Left ventricle myocardium inferior (tissue), 1 donor: ENCODE results near the gene C2orf49. TPM values are rescaled to one million over a fixed set of nuclear protein-coding genes. Genes with fewer than 3 reads are reported as not detected.

ENCODE experiments used
- DNase-seq: peaks from one replicate; pipeline ENCODE4 v3.0.0-alpha.2; 2020
- H3K27ac ChIP-seq: fragments of 200-600 bp; replicated peaks from 2 replicates; pipeline ENCODE4 v1.8.0; 2021
- H3K27me3 ChIP-seq: fragments of 200-600 bp; 2 replicates; pipeline ENCODE4 v1.8.0; 2021; ENCODE audit warnings: low read depth
- H3K36me3 ChIP-seq: fragments of 200-600 bp; 2 replicates; pipeline ENCODE4 v1.8.0; 2021
- H3K4me1 ChIP-seq: fragments of 200-600 bp; 2 replicates; pipeline ENCODE4 v1.8.0; 2021
- H3K4me3 ChIP-seq: fragments of 200-600 bp; 2 replicates; pipeline ENCODE4 v1.8.0; 2021; ENCODE audit warnings: mild to moderate bottlenecking, moderate library complexity
- H3K9me3 ChIP-seq: fragments of 200-600 bp; replicated peaks from 2 replicates; pipeline ENCODE4 v1.8.0; 2021
- intact Hi-C: fragments of 100-400 bp; cut with micrococcal nuclease; formaldehyde crosslinking; loops from one replicate; pipeline ENCODE4 v1.11.0; 2022
- total RNA-seq: library from RNA; stranded (reverse); fragmentation: NEBNext Ultra II Directional; extraction: Animal tissue kit (Norgen Biotek cat#: 25700); gene quantifications from one replicate; pipeline ENCODE4 v1.2.1, GENCODE V29; 2021
- TF ChIP-seq, protein P1 (sequence below): fragments of 200-600 bp; IDR thresholded peaks from 2 replicates; pipeline ENCODE4 v1.8.0; 2021; ENCODE audit warnings: antibody characterized with exemption, mild to moderate bottlenecking, borderline replicate concordance
- donor health status: DM: no; HTN: yes; CAD: no; lungs with severe emphysema.

The C2orf49 gene
- total RNA-seq, 1 donor from 2014 or later: 22.7 TPM

DNA sequence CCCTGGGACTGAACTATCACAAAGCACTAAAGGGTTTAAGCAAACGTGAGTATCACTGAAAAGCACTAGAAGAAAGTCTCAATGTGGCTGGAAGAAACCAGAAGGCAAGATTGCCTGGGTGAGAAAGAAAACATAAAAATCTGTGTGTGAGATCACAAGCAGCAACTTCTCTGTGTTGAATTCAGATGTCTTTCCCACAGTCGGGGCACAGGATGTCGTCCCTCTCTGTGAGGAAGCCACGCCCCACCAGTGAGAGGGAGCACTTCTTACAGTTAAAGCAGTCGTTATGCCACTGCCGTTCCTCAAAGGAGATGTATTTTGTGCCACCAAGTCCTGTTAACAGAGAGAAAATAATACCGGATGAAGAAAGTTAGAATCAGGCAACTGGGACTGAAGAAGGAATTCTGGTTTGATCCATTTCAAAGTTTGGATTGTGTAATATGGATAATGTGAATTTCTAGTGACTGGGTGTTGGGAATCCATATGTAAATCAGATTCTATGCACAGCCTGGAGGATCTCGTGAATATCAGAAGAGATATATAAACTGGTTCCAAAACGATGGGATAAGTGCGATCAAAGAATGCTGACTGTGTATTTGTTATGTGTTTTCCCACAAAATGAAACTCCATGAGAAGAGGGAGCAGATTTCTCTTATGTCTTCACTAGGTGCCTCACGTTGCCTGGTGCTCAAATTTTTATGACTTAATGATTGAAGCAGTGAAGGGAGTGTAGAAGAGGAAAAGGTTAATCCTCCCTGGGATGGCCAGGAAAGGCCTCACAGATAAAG, 24.0 kb downstream of the C2orf49 start:
- intact Hi-C loops: no loop called here
- Histone ChIP-seq H3K27ac (peak overlapping the region; percentile 45), H3K9me3 (peaks cover 17% of the 10 kb centered on the region), H3K36me3 (peaks cover 91% of the 10 kb centered on the region), H3K4me3 (no peak overlapping the region), H3K27me3 (no peaks in the 10 kb centered on the region), H3K4me1 (peaks cover 18% of the 10 kb centered on the region)
- TF ChIP-seq, protein P1, sequence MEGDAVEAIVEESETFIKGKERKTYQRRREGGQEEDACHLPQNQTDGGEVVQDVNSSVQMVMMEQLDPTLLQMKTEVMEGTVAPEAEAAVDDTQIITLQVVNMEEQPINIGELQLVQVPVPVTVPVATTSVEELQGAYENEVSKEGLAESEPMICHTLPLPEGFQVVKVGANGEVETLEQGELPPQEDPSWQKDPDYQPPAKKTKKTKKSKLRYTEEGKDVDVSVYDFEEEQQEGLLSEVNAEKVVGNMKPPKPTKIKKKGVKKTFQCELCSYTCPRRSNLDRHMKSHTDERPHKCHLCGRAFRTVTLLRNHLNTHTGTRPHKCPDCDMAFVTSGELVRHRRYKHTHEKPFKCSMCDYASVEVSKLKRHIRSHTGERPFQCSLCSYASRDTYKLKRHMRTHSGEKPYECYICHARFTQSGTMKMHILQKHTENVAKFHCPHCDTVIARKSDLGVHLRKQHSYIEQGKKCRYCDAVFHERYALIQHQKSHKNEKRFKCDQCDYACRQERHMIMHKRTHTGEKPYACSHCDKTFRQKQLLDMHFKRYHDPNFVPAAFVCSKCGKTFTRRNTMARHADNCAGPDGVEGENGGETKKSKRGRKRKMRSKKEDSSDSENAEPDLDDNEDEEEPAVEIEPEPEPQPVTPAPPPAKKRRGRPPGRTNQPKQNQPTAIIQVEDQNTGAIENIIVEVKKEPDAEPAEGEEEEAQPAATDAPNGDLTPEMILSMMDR: no peak
- no peak for DNase-seq

DNA sequence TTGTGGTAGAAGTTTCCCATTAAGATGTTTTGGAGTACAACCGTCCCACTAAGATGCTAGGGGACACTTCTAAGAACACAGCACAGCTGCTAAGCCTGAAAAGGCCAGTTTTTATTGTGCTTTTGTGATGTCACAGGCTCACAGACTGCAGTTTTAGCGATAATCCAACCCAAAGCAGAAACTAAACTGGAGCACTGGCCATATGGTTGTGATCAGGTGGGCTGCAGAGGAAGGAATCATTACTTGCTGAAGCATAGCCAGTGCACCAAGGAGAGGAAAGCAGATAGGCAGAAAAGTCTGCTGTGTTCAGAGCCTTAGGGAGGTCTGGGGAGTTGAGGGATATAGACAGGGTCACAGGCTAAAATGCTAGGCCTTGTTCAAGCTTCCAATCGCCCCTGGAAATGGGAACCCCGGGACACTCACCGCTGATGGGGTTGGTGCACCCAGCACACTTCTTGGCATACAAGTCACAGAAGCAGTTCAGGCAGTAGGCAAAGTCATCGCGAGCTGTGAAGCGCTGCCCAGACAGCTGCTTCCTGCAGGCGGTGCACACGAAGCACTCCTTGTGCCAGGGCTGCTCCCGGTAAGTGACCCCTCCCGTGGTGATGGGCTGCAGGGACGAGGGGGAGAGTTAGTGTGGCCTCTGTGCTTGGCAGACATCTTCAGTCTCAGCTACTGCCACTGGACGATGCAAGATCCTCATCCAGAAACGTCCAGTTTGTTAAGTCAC, 25.7 kb downstream of the C2orf49 start:
- peak overlapping the region; percentile 45 for H3K27ac ChIP-seq
- peaks cover 27% of the 10 kb centered on the region for H3K4me1 ChIP-seq
- H3K36me3 ChIP-seq: peaks cover 91% of the 10 kb centered on the region
- H3K4me3 ChIP-seq: no peak overlapping the region
- no peaks in the 10 kb centered on the region for H3K27me3 ChIP-seq
- no peak for DNase-seq
- no peaks in the 10 kb centered on the region for H3K9me3 ChIP-seq
- TF ChIP-seq, protein P1: no peak
- intact Hi-C loops: no loop called here

DNA sequence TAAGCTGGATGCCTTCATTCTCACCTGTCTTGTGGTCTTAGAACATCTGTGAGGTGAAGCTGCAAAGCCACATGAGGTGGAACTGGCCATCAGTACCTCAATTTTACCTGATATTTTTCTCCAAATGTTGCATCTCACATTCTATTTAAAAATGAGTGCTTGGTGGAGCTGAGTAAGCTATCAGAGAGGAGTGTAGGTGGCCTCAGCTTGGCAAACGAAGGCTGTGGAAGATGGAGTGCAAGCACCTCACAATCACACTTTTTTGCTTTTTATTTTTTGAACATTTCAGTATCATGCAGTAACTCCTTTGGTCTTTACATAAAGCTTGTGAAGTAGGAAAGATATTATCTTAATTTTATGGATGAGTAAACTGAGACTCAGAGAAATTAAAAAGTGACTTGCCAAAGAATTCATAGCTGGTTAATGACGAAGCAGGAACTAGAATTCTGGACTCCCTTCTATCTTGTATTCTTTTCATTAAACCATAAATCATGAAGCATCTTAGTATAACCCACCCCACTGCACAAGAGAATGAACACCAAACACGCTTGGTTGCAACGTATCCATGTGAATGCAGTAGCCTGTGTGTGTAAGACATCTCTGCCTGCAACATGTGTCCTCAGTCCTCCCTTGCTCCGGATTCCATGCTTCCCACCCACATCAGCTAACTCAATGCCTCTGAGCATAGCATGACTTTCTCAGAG, 27.2 kb downstream of the C2orf49 start:
- DNase-seq: no peak
- peak overlapping the region; percentile 85 for H3K27ac ChIP-seq
- H3K4me3 ChIP-seq: no peak overlapping the region
- TF ChIP-seq, protein P1: no peak
- peaks cover 97% of the 10 kb centered on the region for H3K36me3 ChIP-seq
- no peaks in the 10 kb centered on the region for H3K9me3 ChIP-seq
- no peaks in the 10 kb centered on the region for H3K27me3 ChIP-seq
- H3K4me1 ChIP-seq: peaks cover 42% of the 10 kb centered on the region
- intact Hi-C loops: loop anchor here (5.0 kb wide), 1 partner anchor 158 kb away; no protein-coding TSS in a partner anchor

DNA sequence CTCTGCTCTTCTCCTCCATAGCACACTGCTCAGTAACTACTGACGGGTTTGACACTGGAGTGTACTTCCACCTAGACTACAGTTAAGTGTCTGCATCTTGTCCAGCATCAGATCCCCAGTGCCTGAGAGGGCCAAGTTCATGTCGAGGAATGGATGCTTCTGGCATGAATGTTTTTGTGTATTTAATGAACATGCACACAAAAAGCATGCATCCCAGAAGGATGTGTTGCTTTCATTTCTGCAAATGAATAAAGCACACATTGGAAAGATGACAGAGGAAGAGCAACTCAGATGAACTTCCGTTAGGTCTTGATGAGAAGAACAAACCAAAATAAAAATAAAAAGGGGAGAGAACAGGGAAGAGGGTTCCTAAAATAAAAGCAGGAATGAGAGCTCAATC, 27.9 kb downstream of the C2orf49 start:
- Histone ChIP-seq H3K27ac (peak overlapping the region; percentile 85), H3K9me3 (no peaks in the 10 kb centered on the region), H3K4me1 (peaks cover 48% of the 10 kb centered on the region), H3K27me3 (no peaks in the 10 kb centered on the region), H3K4me3 (no peak overlapping the region), H3K36me3 (peaks cover 97% of the 10 kb centered on the region)
- TF ChIP-seq, protein P1: no peak
- DNase-seq: no peak
- intact Hi-C loops: loop anchor here (5.0 kb wide), 1 partner anchor 157 kb away; no protein-coding TSS in a partner anchor

DNA sequence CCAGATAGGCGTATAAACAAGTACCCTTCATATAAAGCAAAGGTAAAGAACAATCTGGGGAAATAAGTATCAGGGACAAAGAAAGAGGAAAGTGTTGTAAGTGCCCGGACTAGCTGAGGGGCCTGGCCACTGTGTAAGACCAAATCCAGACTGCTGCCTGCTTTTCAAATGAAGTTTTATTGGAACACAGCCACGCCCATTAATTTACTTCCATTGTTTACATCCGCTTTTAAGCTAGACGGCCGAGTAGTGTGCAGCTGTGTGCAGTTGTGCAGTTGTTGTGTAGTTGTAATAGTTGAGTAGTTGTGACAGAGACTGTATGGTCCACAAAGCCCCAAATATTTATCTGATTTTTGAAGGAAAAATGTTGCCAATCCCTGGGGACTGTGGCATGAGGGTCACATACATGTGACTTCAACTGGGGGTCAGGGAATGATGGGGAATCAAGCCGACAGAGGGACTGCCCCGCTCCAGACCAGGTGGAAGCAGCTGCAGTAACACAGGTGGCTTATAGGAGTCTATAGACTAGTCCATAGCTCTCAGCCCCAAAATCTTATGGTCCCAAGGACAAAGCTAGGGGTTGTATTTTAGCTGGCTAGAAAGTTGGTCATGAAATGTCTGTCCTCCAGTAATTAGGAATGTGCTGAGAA, 31.5 kb downstream of the C2orf49 start:
- intact Hi-C loops: loop anchor here (5.0 kb wide), 1 partner anchor 153 kb away; no protein-coding TSS in a partner anchor
- Histone ChIP-seq H3K27me3 (no peaks in the 10 kb centered on the region), H3K9me3 (no peaks in the 10 kb centered on the region), H3K4me1 (peaks cover 74% of the 10 kb centered on the region), H3K27ac (peak overlapping the region; percentile 85), H3K4me3 (no peak overlapping the region), H3K36me3 (peaks cover 80% of the 10 kb centered on the region)
- TF ChIP-seq, protein P1: no peak
- no peak for DNase-seq
